DND-41 (cell line): Measurements from ENCODE around the gene DDC.
A peak's percentile ranks its signal among the peaks of the same experiment; 100 is the strongest.

Source experiments
- ATAC-seq: fragments of 200-7000 bp; cut with Tn5 transposase; 3 replicates; pipeline ENCODE4 v1.9.1; 2021; ENCODE audit warnings: low read depth; ENCODE audit not compliant: insufficient read depth
- DNase-seq: peaks from one replicate; pipeline ENCODE4 v3.0.0-alpha.2; 2020
- H2AFZ ChIP-seq: 2 replicates; pipeline ENCODE4 v1.6.0; 2012; ENCODE audit warnings: low read depth, low read length
- H3K27ac ChIP-seq: 2 replicates; pipeline ENCODE4 v1.5.1; 2012; ENCODE audit warnings: low read length, inconsistent platforms
- H3K27me3 ChIP-seq: fragments of 200-600 bp; sonication (generic); 2 replicates; pipeline ENCODE4 v1.6.0; 2012; ENCODE audit warnings: low read length, mild to moderate bottlenecking, inconsistent platforms; ENCODE audit not compliant: insufficient read depth, poor library complexity
- H3K36me3 ChIP-seq: 2 replicates; pipeline ENCODE4 v1.5.1; 2012; ENCODE audit warnings: low read length, inconsistent platforms; ENCODE audit not compliant: insufficient read depth
- H3K4me1 ChIP-seq: 2 replicates; pipeline ENCODE4 v1.5.1; 2012; ENCODE audit warnings: mild to moderate bottlenecking, low read length; ENCODE audit not compliant: insufficient read depth
- H3K4me2 ChIP-seq: 2 replicates; pipeline ENCODE4 v1.6.0; 2012; ENCODE audit warnings: mild to moderate bottlenecking, moderate library complexity, low read length, inconsistent platforms; ENCODE audit not compliant: insufficient read depth
- H3K4me3 ChIP-seq, 2 experiments: fragments of 200-600 bp in 1 of 2; shearing (Covaris generic) in 1 of 2; 2 replicates each; pipeline ENCODE4 v1.5.1; 2012 to 2016; ENCODE audit warnings: inconsistent platforms in 2 of 2, low read length in 2 of 2, mild to moderate bottlenecking in 2 of 2, low read depth in 1 of 2, moderate library complexity in 1 of 2
- H3K79me2 ChIP-seq: 2 replicates; pipeline ENCODE4 v1.6.0; 2012; ENCODE audit warnings: low read length, inconsistent platforms; ENCODE audit not compliant: insufficient read depth
- H3K9ac ChIP-seq: 2 replicates; pipeline ENCODE4 v1.6.0; 2012; ENCODE audit warnings: low read depth, mild to moderate bottlenecking, inconsistent platforms, low read length, moderate library complexity
- H3K9me3 ChIP-seq: 2 replicates; pipeline ENCODE4 v1.5.1; 2012; ENCODE audit warnings: low read length, moderate library complexity, mild to moderate bottlenecking, inconsistent platforms; ENCODE audit not compliant: insufficient read depth, severe bottlenecking
- H4K20me1 ChIP-seq: 2 replicates; pipeline ENCODE4 v1.6.0; 2012; ENCODE audit warnings: low read length; ENCODE audit not compliant: insufficient read depth
- EZH2 ChIP-seq: IDR thresholded peaks from 3 replicates; pipeline ENCODE4 v1.6.1; 2012; ENCODE audit warnings: borderline replicate concordance, low read depth, mild to moderate bottlenecking, moderate library complexity, low read length, inconsistent platforms; ENCODE audit not compliant: severe bottlenecking
- TF ChIP-seq, protein P1 (sequence below): IDR thresholded peaks from 2 replicates; pipeline ENCODE4 v1.5.1; 2012; ENCODE audit warnings: borderline replicate concordance, low read length, moderate library complexity, mild to moderate bottlenecking; ENCODE audit not compliant: poor library complexity, severe bottlenecking; ENCODE audit errors: extremely low read depth

DDC gene

DNA sequence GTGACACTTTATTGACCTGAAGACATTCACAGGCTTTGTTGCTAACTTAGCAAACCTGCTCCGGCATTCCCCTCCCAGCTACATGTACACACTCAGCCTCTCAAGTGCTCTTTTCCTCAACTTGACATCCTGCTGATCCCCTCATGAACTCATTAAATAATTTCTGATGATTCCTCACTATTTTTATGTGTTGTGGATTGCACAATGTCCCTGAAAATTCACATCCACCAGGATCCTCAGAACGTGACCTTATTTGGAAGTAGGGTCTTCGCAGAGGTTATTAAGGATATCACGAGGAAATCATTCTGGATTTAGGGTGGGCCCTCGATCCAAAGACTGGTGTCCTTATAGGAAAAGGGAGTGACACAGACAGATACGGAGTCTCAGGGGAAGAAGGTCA lies 142.3 kb downstream of the DDC start:
- no peak overlapping the region for H3K4me3 ChIP-seq
- H3K9me3 ChIP-seq: no peaks in the 10 kb centered on the region
- no peaks in the 10 kb centered on the region for H3K79me2 ChIP-seq
- no peak overlapping the region for H3K9ac ChIP-seq
- H4K20me1 ChIP-seq: no peaks in the 10 kb centered on the region
- TF ChIP-seq, protein P1, sequence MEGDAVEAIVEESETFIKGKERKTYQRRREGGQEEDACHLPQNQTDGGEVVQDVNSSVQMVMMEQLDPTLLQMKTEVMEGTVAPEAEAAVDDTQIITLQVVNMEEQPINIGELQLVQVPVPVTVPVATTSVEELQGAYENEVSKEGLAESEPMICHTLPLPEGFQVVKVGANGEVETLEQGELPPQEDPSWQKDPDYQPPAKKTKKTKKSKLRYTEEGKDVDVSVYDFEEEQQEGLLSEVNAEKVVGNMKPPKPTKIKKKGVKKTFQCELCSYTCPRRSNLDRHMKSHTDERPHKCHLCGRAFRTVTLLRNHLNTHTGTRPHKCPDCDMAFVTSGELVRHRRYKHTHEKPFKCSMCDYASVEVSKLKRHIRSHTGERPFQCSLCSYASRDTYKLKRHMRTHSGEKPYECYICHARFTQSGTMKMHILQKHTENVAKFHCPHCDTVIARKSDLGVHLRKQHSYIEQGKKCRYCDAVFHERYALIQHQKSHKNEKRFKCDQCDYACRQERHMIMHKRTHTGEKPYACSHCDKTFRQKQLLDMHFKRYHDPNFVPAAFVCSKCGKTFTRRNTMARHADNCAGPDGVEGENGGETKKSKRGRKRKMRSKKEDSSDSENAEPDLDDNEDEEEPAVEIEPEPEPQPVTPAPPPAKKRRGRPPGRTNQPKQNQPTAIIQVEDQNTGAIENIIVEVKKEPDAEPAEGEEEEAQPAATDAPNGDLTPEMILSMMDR: no peak
- TF ChIP-seq EZH2: no peak
- H2AFZ ChIP-seq: no peak overlapping the region
- H3K36me3 ChIP-seq: no peaks in the 10 kb centered on the region
- ATAC-seq (no peak), DNase-seq (no peak)
- H3K4me1 ChIP-seq: no peaks in the 10 kb centered on the region
- H3K27ac ChIP-seq: no peak overlapping the region
- no peaks in the 10 kb centered on the region for H3K27me3 ChIP-seq
- no peak overlapping the region for H3K4me2 ChIP-seq

DNA sequence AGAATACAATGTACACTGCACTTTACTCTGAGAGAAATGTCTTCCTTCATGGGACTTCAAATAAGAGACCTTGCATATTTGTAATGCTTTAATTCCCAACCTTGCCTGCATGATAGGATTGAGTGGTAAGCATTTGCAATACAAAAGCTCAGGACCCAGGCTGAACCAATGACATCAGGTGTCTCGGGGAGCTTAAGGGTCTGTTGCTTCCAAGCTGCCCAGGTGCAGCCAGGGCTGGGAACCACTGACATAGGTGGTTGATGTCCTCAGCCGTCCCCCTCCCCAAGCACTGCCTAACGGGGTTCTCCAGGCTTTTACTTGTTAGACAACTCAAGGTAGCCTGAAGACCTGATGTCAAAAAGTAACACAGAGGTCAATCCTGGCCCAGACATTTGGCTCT lies 144.2 kb downstream of the DDC start:
- Histone ChIP-seq H2AFZ (no peak overlapping the region), H3K36me3 (no peaks in the 10 kb centered on the region)
- no peak for TF ChIP-seq EZH2
- TF ChIP-seq, protein P1: no peak

DNA sequence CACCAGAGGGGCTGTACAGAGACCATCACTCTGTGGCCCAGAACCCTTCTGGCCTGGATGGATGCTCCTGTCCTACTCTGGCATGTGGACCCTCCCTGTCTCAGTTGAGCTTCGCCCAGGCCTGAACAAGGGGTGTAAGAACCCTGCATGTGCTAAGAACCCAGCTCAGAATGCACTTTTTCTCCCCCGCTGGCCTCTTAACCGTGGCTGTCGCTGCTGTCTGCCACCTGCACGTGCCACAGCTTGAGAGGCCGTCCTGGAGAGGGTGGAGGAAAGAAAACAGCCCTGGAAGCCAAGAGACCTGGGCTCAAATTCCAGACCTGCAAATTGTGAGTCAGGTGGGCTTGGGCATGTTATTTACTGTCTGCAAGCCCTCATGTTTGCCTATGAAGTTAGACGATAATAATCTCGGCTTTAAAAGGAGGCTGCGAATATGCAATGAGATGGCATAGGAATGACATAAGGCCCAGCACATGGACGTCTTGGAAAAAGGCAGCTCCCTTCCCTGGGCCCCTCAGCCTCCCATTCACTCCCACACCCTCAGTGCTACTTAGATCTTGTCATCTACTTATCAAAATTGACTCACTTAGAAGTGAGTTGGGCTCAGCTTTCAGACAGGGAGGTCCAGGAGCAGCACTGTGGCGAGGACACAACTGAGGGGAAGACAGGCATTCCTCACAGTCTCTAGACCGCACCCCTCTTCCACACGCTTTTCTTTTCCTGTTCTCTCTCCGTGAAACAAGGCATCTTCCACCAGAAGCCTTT lies 146.5 kb downstream of the DDC start:
- H3K79me2 ChIP-seq: no peaks in the 10 kb centered on the region
- no peak for DNase-seq
- H3K27ac ChIP-seq: no peak overlapping the region
- no peak overlapping the region for H3K9ac ChIP-seq
- H3K27me3 ChIP-seq: no peaks in the 10 kb centered on the region
- H3K4me1 ChIP-seq: no peaks in the 10 kb centered on the region
- no peaks in the 10 kb centered on the region for H3K9me3 ChIP-seq
- ATAC-seq: no peak
- H2AFZ ChIP-seq: no peak overlapping the region
- TF ChIP-seq, protein P1: no peak
- no peak for TF ChIP-seq EZH2
- H3K4me2 ChIP-seq: no peak overlapping the region
- no peaks in the 10 kb centered on the region for H4K20me1 ChIP-seq
- no peak overlapping the region for H3K4me3 ChIP-seq
- H3K36me3 ChIP-seq: no peaks in the 10 kb centered on the region

More for the DNA sequence above, 144.2 kb downstream of the DDC start:
- Histone ChIP-seq H3K9me3 (no peaks in the 10 kb centered on the region), H3K4me2 (no peak overlapping the region), H3K27ac (no peak overlapping the region), H3K4me3 (no peak overlapping the region), H4K20me1 (no peaks in the 10 kb centered on the region), H3K79me2 (no peaks in the 10 kb centered on the region), H3K27me3 (no peaks in the 10 kb centered on the region), H3K4me1 (no peaks in the 10 kb centered on the region), H3K9ac (no peak overlapping the region)
- no peak for DNase-seq
- ATAC-seq: no peak

DNA sequence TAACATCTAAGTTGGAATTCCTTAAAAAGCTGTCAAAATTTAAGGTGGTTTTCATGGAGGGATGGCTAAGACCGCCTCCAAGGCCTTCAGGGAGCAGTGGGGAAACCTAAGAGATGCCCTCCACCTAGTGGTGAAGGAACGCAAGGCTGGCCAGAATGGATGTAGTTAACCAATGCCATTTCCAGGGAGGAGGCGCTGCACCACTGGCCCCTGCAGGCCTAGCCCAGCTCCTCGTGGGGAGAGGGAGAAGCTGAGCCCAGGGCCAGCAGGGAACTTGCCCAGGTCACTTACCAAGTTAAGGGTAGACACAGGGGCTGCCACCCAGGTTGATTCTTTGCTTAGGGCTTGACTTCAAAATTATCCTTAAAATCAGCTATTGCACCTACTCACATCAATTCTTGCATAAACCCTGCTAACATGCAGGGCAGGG lies 147.1 kb downstream of the DDC start:
- DNase-seq: peak; percentile 78
- peak; percentile 99 for ATAC-seq
- Histone ChIP-seq H3K4me1 (no peaks in the 10 kb centered on the region), H2AFZ (no peak overlapping the region), H3K27me3 (no peaks in the 10 kb centered on the region), H3K27ac (no peak overlapping the region), H3K79me2 (no peaks in the 10 kb centered on the region), H3K9ac (no peak overlapping the region), H3K36me3 (no peaks in the 10 kb centered on the region), H4K20me1 (no peaks in the 10 kb centered on the region), H3K4me2 (no peak overlapping the region), H3K9me3 (no peaks in the 10 kb centered on the region), H3K4me3 (no peak overlapping the region)
- TF ChIP-seq EZH2: no peak
- TF ChIP-seq, protein P1: peak; percentile 94
